GM23338 (cell line): ENCODE measurements around the gene P2RX4.

Experiments used
- CTCF ChIP-seq, 2 experiments: fragments of 200-600 bp in 1 of 2; sonication (generic) in 1 of 2; conservative IDR thresholded peaks; 2 replicates each; pipeline versions ENCODE4 v1.5.1 to v1.6.1; 2016 to 2017; ENCODE audit warnings: antibody characterized with exemption in 2 of 2, low read depth in 2 of 2, mild to moderate bottlenecking in 2 of 2, moderate library complexity in 1 of 2
- EZH2 ChIP-seq: fragments of 200-600 bp; sonication (generic); IDR thresholded peaks from one replicate; pipeline ENCODE4 v1.8.0; 2017; ENCODE audit warnings: antibody characterized with exemption, mild to moderate bottlenecking, low read depth; ENCODE audit not compliant: unreplicated experiment
- EZH2phosphoT487 ChIP-seq: fragments of 200-600 bp; sonication (generic); IDR thresholded peaks from one replicate; pipeline ENCODE4 v1.8.1; 2018; ENCODE audit warnings: antibody characterized with exemption; ENCODE audit not compliant: unreplicated experiment
- POLR2AphosphoS5 ChIP-seq: IDR thresholded peaks from 2 replicates; pipeline ENCODE4 v1.6.1; 2016; ENCODE audit warnings: antibody characterized with exemption, low read depth

DNA sequence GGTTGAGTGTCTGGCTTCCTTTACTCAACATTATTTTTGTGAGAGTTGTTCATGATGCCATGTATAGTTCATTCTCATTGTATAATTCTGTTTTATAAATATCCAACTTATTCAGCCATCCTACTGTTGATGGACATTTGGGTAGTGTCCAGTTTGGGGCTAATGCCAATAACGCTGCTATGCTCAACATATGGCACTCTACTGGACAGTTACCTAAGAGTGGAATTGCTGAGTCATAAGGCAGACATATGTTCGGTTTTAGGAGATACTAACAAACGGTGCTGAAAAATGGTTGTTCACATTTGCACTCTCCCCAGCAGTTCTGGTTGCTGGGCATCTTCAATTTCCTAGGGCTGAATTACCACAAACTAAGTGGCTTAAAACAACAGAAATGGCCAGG, 28.7 kb upstream of the P2RX4 start:
- TF ChIP-seq EZH2, result no peak
- no peak for TF ChIP-seq POLR2AphosphoS5
- no peak for TF ChIP-seq EZH2phosphoT487
- no peak for TF ChIP-seq CTCF (conservative IDR thresholded peaks at IDR 0.05; ENCODE audit: low read depth in 2 of 2)
